B cell (primary cell): ENCODE data around the gene LRCH1.

Source experiments
- CTCF ChIP-seq: fragments of 200-600 bp; IDR thresholded peaks from one replicate; pipeline ENCODE4 v1.8.0; 2022; ENCODE audit warnings: antibody characterized with exemption, mild to moderate bottlenecking
- EZH2 ChIP-seq: IDR thresholded peaks from 2 replicates; pipeline ENCODE4 v1.6.1; 2012; ENCODE audit warnings: borderline replicate concordance, low read depth, mild to moderate bottlenecking, moderate library complexity, low read length; ENCODE audit not compliant: insufficient read depth, poor library complexity, severe bottlenecking

GRCh38 chr13:46552889-46553520, at the start of gene LRCH1:
- no peak for TF ChIP-seq CTCF
- TF ChIP-seq EZH2 = no peak
